ENCODE measurements around the gene PIEZO2.
"Not testable (repeated sequence)": the region's sequence is repeated elsewhere in the genome, so short reads cannot be mapped to it uniquely, and the experiment has no call there.

GRCh38 chr18:11181629-11182028 lies 32.3 kb upstream of the PIEZO2 start:
- not testable (repeated sequence) for TF ChIP-seq CTCF (IDR thresholded peaks at IDR 0.05); POLR2AphosphoS5 (IDR thresholded peaks at IDR 0.05); EP300 (IDR thresholded peaks at IDR 0.05); POLR2A (IDR thresholded peaks at IDR 0.05; ENCODE audit: low read depth)
